HG03460 (cell line): Measurements from ENCODE around the gene A3GALT2.

Source experiments
- ATAC-seq: cut with Tn5 transposase; IDR thresholded peaks from one replicate; pipeline ENCODE4 v1.9.1; 2021; ENCODE audit not compliant: unreplicated experiment

The A3GALT2 gene

GRCh38 chr1:33350611-33351280 lies 29.8 kb upstream of the A3GALT2 start:
- no peak for ATAC-seq

GRCh38 chr1:33349778-33350610 lies 29.1 kb upstream of the A3GALT2 start:
- peak; percentile 76 for ATAC-seq

- peak; percentile 22 for ATAC-seq
Measured at GRCh38 chr1:33349081-33349759, 28.3 kb upstream of the A3GALT2 start.

DNA sequence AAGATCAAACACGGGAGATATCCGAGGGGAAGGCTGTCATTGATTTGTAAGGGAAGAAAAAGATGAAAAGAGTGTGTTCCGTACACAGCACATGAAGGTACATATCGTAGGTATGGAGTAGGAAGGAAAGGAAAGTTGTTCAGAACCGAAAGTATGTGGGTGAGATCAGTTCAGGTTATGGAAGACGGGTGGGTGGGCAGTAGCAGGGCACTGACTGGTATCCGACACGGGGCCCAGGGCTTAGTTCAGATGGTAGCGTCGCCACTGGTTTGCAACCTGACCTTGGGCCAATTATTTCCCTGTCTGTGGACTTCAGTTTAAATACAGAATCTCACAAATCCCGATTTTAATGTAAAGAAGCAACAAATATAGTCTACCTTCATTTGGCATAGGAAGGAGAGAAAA lies 27.8 kb upstream of the A3GALT2 start:
- ATAC-seq, result no peak

DNA sequence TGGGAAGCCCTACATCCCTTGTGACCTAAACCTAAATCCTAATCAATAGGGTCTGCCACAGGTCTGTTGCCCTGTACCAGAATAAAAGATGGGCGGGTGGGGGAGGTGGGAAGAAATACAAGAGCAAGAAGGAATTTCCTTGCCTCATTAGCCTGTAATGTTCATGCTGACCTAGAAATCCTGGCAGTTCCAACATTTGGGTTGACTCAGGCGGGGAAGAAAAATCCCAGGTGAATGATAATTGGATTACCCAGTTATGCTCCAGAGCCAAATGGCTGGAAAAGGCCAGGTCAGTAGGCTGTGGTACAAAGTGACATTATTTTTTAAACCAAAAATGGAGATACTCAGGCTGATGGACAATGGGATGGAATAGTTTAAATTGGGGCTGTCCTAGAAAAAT lies 27.3 kb upstream of the A3GALT2 start:
- no peak for ATAC-seq

- no peak for ATAC-seq
Measured at GRCh38 chr1:33347650-33347992, 26.7 kb upstream of the A3GALT2 start.

DNA sequence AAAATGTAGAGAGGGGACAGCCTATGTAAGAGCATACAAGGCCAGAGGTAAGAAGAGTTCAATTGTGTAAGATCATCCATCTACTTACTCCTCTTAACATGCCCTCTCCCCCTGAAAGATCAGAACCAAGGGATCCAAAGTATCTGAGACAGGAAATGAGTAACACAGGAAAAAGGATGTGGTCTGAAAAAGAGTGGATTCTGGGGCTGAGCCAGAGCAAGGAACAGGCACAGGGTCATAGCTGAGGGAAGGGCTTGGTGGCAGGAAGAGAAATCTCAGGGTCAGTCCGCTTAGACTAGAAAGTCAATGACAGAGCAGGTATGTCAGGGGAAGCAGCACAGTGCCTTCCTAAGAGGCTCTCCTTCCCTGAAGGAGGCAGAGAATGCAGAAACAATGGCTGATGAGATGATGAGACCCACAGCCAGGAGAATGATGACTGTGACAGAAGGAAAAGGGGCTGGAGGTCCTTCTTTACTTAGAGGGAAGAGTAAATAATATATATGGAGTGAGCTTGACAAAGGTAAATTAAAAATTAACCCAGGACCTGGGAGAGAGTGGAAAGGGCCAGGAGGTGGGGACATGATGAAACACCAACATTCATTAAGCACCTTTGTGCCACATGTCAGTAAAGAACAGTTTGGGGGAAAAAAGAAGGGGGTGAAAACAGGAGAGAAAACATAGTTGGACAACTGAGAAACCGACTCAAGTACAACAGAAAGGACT lies 26.2 kb upstream of the A3GALT2 start:
- ATAC-seq, result no peak

DNA sequence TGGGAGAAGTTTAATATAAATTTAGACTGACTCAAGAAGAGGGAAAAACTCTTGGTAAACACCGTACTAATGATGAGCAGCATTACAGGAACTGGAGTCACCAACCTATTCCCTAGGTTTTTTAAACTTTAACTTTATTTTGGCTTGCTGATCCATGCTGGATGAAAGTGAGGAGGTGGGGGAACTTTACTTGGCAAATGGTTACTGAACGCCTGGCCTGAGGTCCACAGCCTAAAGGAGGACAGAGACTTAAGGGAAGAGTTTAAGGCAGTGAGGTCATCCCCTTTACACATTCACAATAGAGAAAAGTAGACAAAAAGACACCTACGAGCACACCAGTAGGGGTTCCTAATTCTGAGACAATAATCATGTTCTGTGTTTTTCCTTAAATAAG lies 25.6 kb upstream of the A3GALT2 start:
- no peak for ATAC-seq

DNA sequence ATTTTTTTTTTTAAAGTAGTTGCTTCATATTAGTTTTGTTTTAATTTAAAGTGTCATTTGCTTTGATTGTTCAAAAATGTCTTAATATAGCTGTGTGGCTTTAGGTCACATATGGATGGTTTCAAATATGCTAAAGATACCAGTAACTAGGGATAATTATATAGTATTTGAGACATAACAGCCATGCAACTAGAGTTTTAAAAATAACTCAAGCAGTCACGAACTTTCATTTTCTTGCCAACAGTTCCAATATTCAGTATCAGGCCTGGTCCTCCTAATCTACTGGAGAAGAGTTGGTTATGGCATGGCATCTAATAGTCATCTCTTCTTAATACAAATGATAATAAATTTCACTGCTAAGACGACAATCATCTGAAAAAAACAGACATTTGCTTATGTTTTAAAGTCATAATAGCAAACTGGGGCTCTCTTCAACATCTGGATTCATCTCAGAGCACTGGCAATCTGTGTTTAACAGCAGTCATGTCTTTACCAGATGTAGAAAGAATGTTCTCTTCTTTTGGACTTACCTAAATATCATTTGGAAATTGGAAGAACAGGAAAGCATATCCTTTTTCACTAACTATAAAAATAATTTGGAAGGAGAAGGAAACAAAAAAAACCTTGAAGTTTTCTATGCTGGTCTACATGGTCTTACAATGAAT lies 24.1 kb upstream of the A3GALT2 start:
- ATAC-seq, result no peak

- no peak for ATAC-seq
Measured at GRCh38 chr1:33343539-33343938, 22.6 kb upstream of the A3GALT2 start.

DNA sequence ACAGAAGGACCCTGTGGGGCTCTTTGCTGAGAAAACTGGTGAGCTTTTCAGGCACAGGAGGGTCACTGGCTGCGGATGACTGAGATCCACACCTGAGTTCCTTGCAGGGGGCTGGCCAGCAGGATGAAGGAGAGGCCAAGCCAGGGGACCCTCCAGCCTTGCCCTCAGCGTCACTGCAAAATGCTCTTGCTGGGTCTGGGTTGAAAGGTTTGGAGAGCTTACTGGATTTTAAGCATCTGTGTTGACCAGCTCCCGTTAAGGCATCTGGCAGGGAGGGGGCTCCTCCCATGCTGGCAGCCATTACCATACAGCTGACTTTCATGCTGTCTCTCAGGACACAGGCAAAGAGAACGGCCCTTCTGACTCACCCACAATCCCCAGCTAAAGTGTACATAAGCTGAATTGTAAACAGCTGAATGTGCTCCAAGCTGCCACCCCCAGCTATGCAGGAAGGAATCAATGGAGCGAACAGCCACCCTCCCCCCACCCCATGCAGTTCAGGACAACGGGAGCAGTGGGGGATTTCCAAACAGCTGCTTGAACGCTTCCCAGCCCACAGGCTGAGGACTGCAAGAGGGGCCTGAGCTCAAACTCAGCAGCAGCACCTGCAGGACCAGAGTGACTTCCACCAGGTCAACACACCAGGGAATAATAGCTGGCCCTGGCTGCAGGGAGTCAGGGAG lies 21.3 kb upstream of the A3GALT2 start:
- ATAC-seq, result no peak

DNA sequence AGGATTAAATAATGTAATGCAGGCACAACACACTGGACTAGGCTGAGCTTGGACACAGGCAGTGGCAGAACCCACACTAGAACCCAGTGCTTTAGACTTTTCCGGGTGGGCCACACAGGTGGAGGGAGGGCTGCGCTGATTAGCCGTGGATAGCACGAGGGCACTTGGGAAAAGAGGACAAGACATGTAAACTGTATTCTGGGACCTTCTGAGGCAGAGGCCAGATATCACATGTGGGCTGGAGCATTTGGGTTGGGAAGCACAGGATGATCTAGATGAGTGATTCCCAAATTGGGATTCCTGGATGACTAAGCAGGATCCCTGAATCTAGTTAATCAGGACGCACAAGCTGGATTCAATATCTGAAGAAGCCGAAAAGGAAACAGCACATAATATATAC lies 20.3 kb upstream of the A3GALT2 start:
- no peak for ATAC-seq

DNA sequence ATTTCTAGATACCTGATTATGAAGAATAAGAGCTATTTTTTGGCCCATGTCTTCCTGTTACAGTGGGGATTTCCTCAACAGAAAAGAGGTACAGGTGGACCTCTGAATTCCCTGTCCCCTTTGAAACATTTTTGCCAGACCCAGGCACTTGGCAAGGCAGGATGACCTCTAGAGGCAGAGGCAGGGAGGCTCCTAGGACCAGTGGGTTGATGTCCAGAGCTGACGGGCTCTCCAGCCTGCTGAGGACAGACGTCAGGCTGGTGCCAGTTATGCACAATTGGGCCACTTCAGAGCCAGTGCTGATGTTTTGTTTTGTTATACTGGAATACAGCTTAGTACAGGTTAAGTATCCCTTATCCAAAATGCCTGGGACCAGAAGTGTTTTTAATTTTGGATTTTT lies 18.5 kb upstream of the A3GALT2 start:
- no peak for ATAC-seq

- ATAC-seq, result no peak
Measured at GRCh38 chr1:33338440-33339211, 17.7 kb upstream of the A3GALT2 start.

- no peak for ATAC-seq
Measured at GRCh38 chr1:33338048-33338439, 17.1 kb upstream of the A3GALT2 start.

DNA sequence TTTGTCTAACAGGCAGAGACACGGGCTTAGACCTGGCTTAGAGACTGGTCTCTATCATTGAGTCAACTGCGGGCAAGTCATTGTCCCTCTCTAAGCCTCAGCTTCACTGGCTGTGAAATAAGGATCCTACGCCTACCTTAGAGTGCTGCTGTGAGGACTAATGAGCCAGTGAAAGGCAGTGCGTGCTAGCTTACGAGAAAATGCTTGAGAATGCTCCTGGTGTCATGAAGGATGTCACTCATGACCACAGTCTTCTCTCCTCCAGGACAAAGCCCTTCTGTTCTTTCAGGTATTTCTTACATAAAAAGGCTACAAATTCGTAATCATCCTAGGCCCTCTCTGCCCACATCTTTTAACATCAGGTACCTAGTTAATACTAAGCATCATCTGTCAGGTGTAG lies 16.5 kb upstream of the A3GALT2 start:
- no peak for ATAC-seq

GRCh38 chr1:33336580-33336979 lies 15.7 kb upstream of the A3GALT2 start:
- ATAC-seq, result no peak

DNA sequence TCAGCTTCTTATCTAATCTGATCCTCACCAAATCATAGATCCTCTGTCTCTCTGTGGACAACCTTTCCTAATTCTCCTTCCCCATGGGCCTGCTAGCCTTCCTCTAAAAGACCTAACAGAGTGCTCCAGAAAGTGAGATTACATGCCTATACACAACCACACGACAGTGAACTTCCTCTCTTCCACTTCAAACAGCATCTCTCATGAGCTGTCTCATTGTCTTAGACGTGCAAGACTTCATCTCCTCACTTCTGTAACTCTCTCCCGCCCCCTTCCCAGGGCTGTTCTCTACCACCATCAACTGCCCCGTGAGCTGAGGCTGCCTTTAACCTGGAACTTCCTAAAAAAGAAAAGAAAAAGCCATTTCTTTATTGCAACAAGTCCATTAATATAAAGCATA lies 14.1 kb upstream of the A3GALT2 start:
- ATAC-seq, result no peak

GRCh38 chr1:33334081-33334552 lies 13.2 kb upstream of the A3GALT2 start:
- no peak for ATAC-seq
